ENCODE measurements around the gene SRC. TPM values are rescaled to one million over a fixed set of nuclear protein-coding genes. Genes with fewer than 3 reads are reported as not detected.

Gene SRC
- total and polyA plus RNA-seq, 2 donors (not counting 3 experiments of a cell fraction or from before 2014, with no cell fraction given): 22.6 to 29.4 TPM

GRCh38 chr20:37357481-37358365, 11.8 kb downstream of the SRC start:
- Histone ChIP-seq H3K27me3 (ENCODE audit: control insufficient read depth in 2 of 2, insufficient read depth in 2 of 2, low read length in 2 of 2) (no peaks in the 10 kb centered on the region), H3K79me2 (ENCODE audit: control insufficient read depth, insufficient read depth, low read length) (peaks cover 86% of the 10 kb centered on the region), H3K27ac (ENCODE audit: insufficient read depth, low read depth, low read length) (no peak overlapping the region), H3K9me1 (replicated peaks; ENCODE audit: control insufficient read depth, extremely low read depth, insufficient read depth, low read length) (no peaks in the 10 kb centered on the region), H3K4me2 (ENCODE audit: insufficient read depth, low read length) (no peak overlapping the region), H4K20me1 (replicated peaks; ENCODE audit: control insufficient read depth, extremely low read depth, insufficient read depth, low read length) (no peaks in the 10 kb centered on the region), H3K4me1 (ENCODE audit: control insufficient read depth, extremely low read depth, insufficient read depth, low read length) (no peaks in the 10 kb centered on the region), H3K9me3 (replicated peaks; ENCODE audit: control insufficient read depth, insufficient read depth, low read length) (no peaks in the 10 kb centered on the region), H3K9ac (replicated peaks; ENCODE audit: extremely low read depth, insufficient read depth, low read length) (no peak overlapping the region), H3K4me3 (replicated peaks in 1 of 3; ENCODE audit: insufficient read depth in 1 of 3, low read depth in 1 of 3, low read length in 3 of 3) (no peak overlapping the region), H3K36me3 (ENCODE audit: control insufficient read depth in 2 of 2, extremely low read depth in 1 of 2, insufficient read depth in 2 of 2, low read length in 2 of 2) (no peaks in the 10 kb centered on the region), H2AFZ (ENCODE audit: low read depth, low read length) (no peak overlapping the region)
- ChIA-PET CTCF (interaction anchor here (1.0 to 1.6 kb wide), 2 partner anchors 10 to 11 kb away, joined by 3 to 6 read pairs; partner anchors contain the start of gene SRC), POLR2A (no interaction called here)
- intact Hi-C loops (cut with micrococcal nuclease): no loop called here
- no TSS peak for BruUV-seq (replicated peaks)
- dilution Hi-C loops (cut with MboI; ENCODE audit: extremely low pct_ligation_motif_present, low sequenced_read_pairs): no loop called here
- DNase-seq (ENCODE audit: low read depth, low spot score) (no peak), FAIRE-seq (no peak)
- TF ChIP-seq MAX (IDR thresholded peaks at IDR 0.05; ENCODE audit: insufficient read depth, insufficient read length): no peak

- no TSS peak for BruUV-seq (replicated peaks)
- Histone ChIP-seq H3K79me2 (ENCODE audit: control insufficient read depth, insufficient read depth, low read length) (peaks cover 82% of the 10 kb centered on the region), H3K9ac (replicated peaks; ENCODE audit: extremely low read depth, insufficient read depth, low read length) (no peak overlapping the region), H3K36me3 (ENCODE audit: control insufficient read depth in 2 of 2, extremely low read depth in 1 of 2, insufficient read depth in 2 of 2, low read length in 2 of 2) (no peaks in the 10 kb centered on the region), H3K27ac (ENCODE audit: insufficient read depth, low read depth, low read length) (no peak overlapping the region), H2AFZ (ENCODE audit: low read depth, low read length) (no peak overlapping the region), H3K27me3 (ENCODE audit: control insufficient read depth in 2 of 2, insufficient read depth in 2 of 2, low read length in 2 of 2) (no peaks in the 10 kb centered on the region), H3K4me3 (replicated peaks in 1 of 3; ENCODE audit: insufficient read depth in 1 of 3, low read depth in 1 of 3, low read length in 3 of 3) (no peak overlapping the region), H3K9me3 (replicated peaks; ENCODE audit: control insufficient read depth, insufficient read depth, low read length) (no peaks in the 10 kb centered on the region), H3K4me2 (ENCODE audit: insufficient read depth, low read length) (no peak overlapping the region), H4K20me1 (replicated peaks; ENCODE audit: control insufficient read depth, extremely low read depth, insufficient read depth, low read length) (no peaks in the 10 kb centered on the region), H3K4me1 (ENCODE audit: control insufficient read depth, extremely low read depth, insufficient read depth, low read length) (no peaks in the 10 kb centered on the region), H3K9me1 (replicated peaks; ENCODE audit: control insufficient read depth, extremely low read depth, insufficient read depth, low read length) (no peaks in the 10 kb centered on the region)
- POLR2A ChIA-PET: no interaction called here
- FAIRE-seq (no peak), DNase-seq (ENCODE audit: low read depth, low spot score) (no peak)
- TF ChIP-seq JUN (IDR thresholded peaks at IDR 0.05; ENCODE audit: borderline replicate concordance, insufficient read depth, insufficient read length, low read depth) (no peak), MAX (IDR thresholded peaks at IDR 0.05; ENCODE audit: insufficient read depth, insufficient read length) (no peak), CTCF (IDR thresholded peaks at IDR 0.05; ENCODE audit: extremely low read depth in 1 of 2, insufficient read depth in 1 of 2, low read depth in 1 of 2, low read length in 2 of 2) (no peak), POLR2AphosphoS5 (IDR thresholded peaks at IDR 0.05; ENCODE audit: insufficient read depth, low read depth, low read length) (no peak), FOS (IDR thresholded peaks at IDR 0.05; ENCODE audit: borderline replicate concordance, insufficient read depth, low read length) (no peak), EZH2 (IDR thresholded peaks at IDR 0.05; ENCODE audit: borderline replicate concordance, low read depth, low read length, severe bottlenecking) (no peak), POLR2A (IDR thresholded peaks at IDR 0.05; ENCODE audit: low read depth, low read length) (no peak), MYC (IDR thresholded peaks at IDR 0.05; ENCODE audit: low read depth, low read length) (no peak)
- intact Hi-C loops (cut with micrococcal nuclease) (no loop called here), dilution Hi-C loops (cut with MboI; ENCODE audit: extremely low pct_ligation_motif_present, low sequenced_read_pairs) (no loop called here)
- CTCF ChIA-PET: no interaction called here
Measured at GRCh38 chr20:37358366-37359150, 12.6 kb downstream of the SRC start.

All from endothelial cell of umbilical vein (primary cell).